NCI-H128 (cell line): ENCODE results near the gene OR10A7.
"Not testable (repeated sequence)": the region's sequence is repeated elsewhere in the genome, so short reads cannot be mapped to it uniquely, and the experiment has no call there.

Source experiments
- DNase-seq: peaks from one replicate; lab custom pipeline; 2025; ENCODE audit not compliant: unreplicated experiment; lab: John Stamatoyannopoulos, UW

The OR10A7 gene

GRCh38 chr12:55220725-55221124 is at the start of gene OR10A7:
Gene OR10A7, plus strand, starts transcription at chr12:55221025. Its CDS starts 0 bp downstream, at chr12:55221025.
- DNase-seq: no peak

GRCh38 chr12:55171445-55171844 is 49.4 kb upstream of the OR10A7 start:
- no peak for DNase-seq

GRCh38 chr12:55171846-55172245 is 49.0 kb upstream of the OR10A7 start:
- not testable (repeated sequence) for DNase-seq

- no peak for DNase-seq
These were observed 48.1 kb upstream of the OR10A7 start for GRCh38 chr12:55172686-55173085.

- DNase-seq: no peak
These were observed 47.4 kb upstream of the OR10A7 start for GRCh38 chr12:55173456-55173855.

GRCh38 chr12:55188573-55188972 is 32.3 kb upstream of the OR10A7 start:
- no peak for DNase-seq

GRCh38 chr12:55188974-55189556 is 31.8 kb upstream of the OR10A7 start:
- peak; percentile 9 for DNase-seq

- no peak for DNase-seq
These were observed 26.4 kb upstream of the OR10A7 start for GRCh38 chr12:55194382-55194781.

GRCh38 chr12:55226523-55226922 is 5.7 kb downstream of the OR10A7 start:
- no peak for DNase-seq

GRCh38 chr12:55227643-55228042 is 6.8 kb downstream of the OR10A7 start:
- DNase-seq: no peak

- DNase-seq: no peak
These were observed 23.5 kb downstream of the OR10A7 start, which contains the start of gene OR6C74 for GRCh38 chr12:55244309-55244708. Gene OR6C74, plus strand, starts transcription at chr12:55244609. Its CDS starts 2,679 bp downstream, at chr12:55247288.

GRCh38 chr12:55246159-55246558 is 25.3 kb downstream of the OR10A7 start:
- no peak for DNase-seq

GRCh38 chr12:55250944-55251343 is 30.1 kb downstream of the OR10A7 start:
- no peak for DNase-seq

- no peak for DNase-seq
These were observed 32.5 kb downstream of the OR10A7 start for GRCh38 chr12:55253281-55253680.

GRCh38 chr12:55256831-55257230 is 36.0 kb downstream of the OR10A7 start:
- no peak for DNase-seq

- DNase-seq: no peak
These were observed 37.5 kb downstream of the OR10A7 start for GRCh38 chr12:55258303-55258702.
